ENCODE measurements around the gene DUSP28. TPM values are rescaled to one million over a fixed set of nuclear protein-coding genes. Genes with fewer than 3 reads are reported as not detected.

Gene DUSP28
- total RNA-seq, 4 donors from 2014 or later = 3.4 to 10.8 (median 6.2) TPM

DNA sequence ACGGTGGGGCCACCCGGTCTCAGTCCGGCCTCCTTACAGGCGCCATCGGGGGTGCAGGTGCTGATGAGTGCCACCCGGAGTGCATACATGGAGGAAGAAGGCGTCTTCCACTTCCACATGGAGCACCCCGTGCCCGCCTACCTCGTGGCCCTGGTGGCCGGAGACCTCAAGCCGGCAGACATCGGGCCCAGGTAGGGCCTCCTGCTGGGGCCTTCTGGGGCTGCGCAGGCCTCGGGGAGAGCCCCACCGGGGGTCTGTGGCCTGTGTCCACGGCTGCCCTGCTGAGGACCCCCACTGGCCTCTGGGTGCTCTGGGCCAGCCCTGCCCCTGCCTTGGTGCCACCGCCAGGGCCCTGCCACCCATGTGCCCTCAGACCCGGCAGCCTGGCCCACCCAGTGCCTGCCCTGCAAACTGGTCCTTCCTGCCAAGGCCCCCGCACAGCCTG, 12.9 kb downstream of the DUSP28 start:
- Histone ChIP-seq H3K9me3 (no peaks in the 10 kb centered on the region), H3K27ac (no peak overlapping the region), H3K36me3 (peaks cover 0 to 23% (median 4%) of the 10 kb centered on the region in 4 donors), H3K27me3 (no peaks in the 10 kb centered on the region), H3K4me3 (no peak overlapping the region), H3K4me1 (peaks cover 17 to 22% (median 20%) of the 10 kb centered on the region in 4 donors)
- 84% methylated on average over 7 of the region's 20 CpGs; no CpG with 5 or more reads in 1 of the 2 donors for WGBS, 2 donors (ENCODE audit: low coverage in 1 of 2)
- TF ChIP-seq POLR2A (IDR thresholded peaks at IDR 0.05) (no peak), POLR2AphosphoS5 (IDR thresholded peaks at IDR 0.05) (no peak), EP300 (IDR thresholded peaks at IDR 0.05; ENCODE audit: low read depth) (no peak)
- TF ChIP-seq, protein P1, sequence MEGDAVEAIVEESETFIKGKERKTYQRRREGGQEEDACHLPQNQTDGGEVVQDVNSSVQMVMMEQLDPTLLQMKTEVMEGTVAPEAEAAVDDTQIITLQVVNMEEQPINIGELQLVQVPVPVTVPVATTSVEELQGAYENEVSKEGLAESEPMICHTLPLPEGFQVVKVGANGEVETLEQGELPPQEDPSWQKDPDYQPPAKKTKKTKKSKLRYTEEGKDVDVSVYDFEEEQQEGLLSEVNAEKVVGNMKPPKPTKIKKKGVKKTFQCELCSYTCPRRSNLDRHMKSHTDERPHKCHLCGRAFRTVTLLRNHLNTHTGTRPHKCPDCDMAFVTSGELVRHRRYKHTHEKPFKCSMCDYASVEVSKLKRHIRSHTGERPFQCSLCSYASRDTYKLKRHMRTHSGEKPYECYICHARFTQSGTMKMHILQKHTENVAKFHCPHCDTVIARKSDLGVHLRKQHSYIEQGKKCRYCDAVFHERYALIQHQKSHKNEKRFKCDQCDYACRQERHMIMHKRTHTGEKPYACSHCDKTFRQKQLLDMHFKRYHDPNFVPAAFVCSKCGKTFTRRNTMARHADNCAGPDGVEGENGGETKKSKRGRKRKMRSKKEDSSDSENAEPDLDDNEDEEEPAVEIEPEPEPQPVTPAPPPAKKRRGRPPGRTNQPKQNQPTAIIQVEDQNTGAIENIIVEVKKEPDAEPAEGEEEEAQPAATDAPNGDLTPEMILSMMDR (IDR thresholded peaks at IDR 0.05) = no peak
- in situ Hi-C loops (cut with MboI; ENCODE audit: low pct_ligation_motif_present in 1 of 4, low pct_unique_long_range_greater_than_20kb in 1 of 4, low sequenced_read_pairs in 3 of 4) = no loop called here
- intact Hi-C loops (cut with DNase I; ENCODE audit: low total_unique reads) = no loop called here
- no peak for DNase-seq

DNA sequence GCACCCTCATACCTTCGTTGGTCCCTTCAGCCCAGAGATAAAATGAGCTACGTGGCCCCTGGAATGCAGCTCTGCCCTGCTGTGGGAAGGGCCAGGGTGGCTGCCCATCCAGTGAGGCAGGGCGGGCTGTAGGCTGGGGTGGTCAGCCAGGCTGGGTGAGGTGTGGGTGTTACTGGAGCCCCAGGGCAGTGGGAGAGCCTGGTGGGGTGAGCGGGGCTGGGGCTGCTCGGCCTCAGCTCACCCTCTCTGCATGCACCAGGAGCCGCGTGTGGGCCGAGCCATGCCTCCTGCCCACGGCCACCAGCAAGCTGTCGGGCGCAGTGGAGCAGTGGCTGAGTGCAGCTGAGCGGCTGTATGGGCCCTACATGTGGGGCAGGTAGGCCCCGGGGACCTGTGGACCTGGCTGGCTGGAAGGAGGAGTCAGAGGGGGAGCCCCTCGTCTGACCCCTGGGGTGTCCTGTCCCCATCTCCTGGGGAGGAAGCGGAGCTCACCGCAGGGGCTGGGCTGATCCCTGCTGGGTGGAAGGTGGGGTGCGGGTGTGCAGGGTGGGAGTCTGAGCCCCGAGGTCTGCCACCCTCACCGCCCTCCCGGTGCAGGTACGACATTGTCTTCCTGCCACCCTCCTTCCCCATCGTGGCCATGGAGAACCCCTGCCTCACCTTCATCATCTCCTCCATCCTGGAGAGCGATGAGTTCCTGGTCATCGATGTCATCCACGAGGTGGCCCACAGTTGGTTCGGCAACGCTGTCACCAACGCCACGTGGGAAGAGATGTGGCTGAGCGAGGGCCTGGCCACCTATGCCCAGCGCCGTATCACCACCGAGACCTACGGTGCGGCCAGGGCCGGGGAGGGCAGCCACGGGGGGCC, 13.6 kb downstream of the DUSP28 start:
- in situ Hi-C loops (cut with MboI; ENCODE audit: low pct_ligation_motif_present in 1 of 4, low pct_unique_long_range_greater_than_20kb in 1 of 4, low sequenced_read_pairs in 3 of 4) = no loop called here
- intact Hi-C loops (cut with DNase I; ENCODE audit: low total_unique reads) = no loop called here
- no peaks in the 10 kb centered on the region for H3K9me3 ChIP-seq
- 94% methylated on average over 36 of the region's 37 CpGs; no CpG with 5 or more reads in 1 of the 2 donors for WGBS, 2 donors (ENCODE audit: low coverage in 1 of 2)
- DNase-seq = no peak
- H3K27me3 ChIP-seq = no peaks in the 10 kb centered on the region
- TF ChIP-seq EP300 (IDR thresholded peaks at IDR 0.05; ENCODE audit: low read depth) (no peak), POLR2AphosphoS5 (IDR thresholded peaks at IDR 0.05) (no peak), POLR2A (IDR thresholded peaks at IDR 0.05) (no peak)
- TF ChIP-seq, protein P1 (IDR thresholded peaks at IDR 0.05) = no peak
- no peak overlapping the region for H3K4me3 ChIP-seq
- peaks cover 0 to 23% (median 4%) of the 10 kb centered on the region in 4 donors for H3K36me3 ChIP-seq
- H3K4me1 ChIP-seq = peaks cover 17 to 22% (median 20%) of the 10 kb centered on the region in 4 donors
- no peak overlapping the region for H3K27ac ChIP-seq

DNA sequence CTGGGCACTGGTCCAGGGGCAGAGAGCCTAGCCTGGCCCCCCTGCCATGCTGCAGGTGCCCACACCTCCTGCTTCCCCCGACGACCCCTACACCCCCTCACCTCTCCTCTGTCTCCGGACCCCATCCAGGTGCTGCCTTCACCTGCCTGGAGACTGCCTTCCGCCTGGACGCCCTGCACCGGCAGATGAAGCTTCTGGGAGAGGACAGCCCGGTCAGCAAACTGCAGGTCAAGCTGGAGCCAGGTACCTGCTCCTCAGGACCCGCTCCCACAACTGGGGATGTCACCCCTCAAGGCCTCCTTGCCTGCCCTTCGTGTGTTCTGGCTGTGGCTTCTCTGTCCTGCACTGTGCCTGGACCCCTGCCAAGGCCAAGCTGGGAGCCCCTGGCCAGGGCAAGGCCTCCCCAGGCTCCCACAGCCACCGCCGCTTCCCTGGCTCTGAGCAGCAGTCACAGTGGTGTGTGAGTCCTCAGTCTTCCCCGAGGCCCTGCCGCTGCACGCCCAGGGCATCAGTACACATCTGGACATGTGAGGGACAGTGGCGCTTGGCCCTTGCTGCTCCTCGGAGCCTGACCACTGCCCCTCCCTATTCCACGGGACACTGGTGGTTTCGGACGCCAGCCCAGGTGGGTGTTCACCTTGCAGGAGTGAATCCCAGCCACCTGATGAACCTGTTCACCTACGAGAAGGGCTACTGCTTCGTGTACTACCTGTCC, 14.4 kb downstream of the DUSP28 start:
- H3K4me1 ChIP-seq = peaks cover 18 to 24% (median 19%) of the 10 kb centered on the region in 4 donors
- H3K27ac ChIP-seq = no peak overlapping the region
- WGBS, 2 donors (ENCODE audit: low coverage in 1 of 2) = 89% methylated on average over 20 of the region's 21 CpGs; no CpG with 5 or more reads in 1 of the 2 donors
- DNase-seq = no peak
- H3K27me3 ChIP-seq = no peaks in the 10 kb centered on the region
- H3K36me3 ChIP-seq = peaks cover 0 to 23% (median 4%) of the 10 kb centered on the region in 4 donors
- intact Hi-C loops (cut with DNase I; ENCODE audit: low total_unique reads) (no loop called here), in situ Hi-C loops (cut with MboI; ENCODE audit: low pct_ligation_motif_present in 1 of 4, low pct_unique_long_range_greater_than_20kb in 1 of 4, low sequenced_read_pairs in 3 of 4) (no loop called here)
- H3K4me3 ChIP-seq = no peak overlapping the region
- H3K9me3 ChIP-seq = no peaks in the 10 kb centered on the region
- no peak for TF ChIP-seq POLR2A (IDR thresholded peaks at IDR 0.05)
- TF ChIP-seq EP300 (IDR thresholded peaks at IDR 0.05; ENCODE audit: low read depth) = no peak
- TF ChIP-seq, protein P1 (IDR thresholded peaks at IDR 0.05) = no peak
- no peak for TF ChIP-seq POLR2AphosphoS5 (IDR thresholded peaks at IDR 0.05)

All from transverse colon (tissue), 4 donors.